Measurements from ENCODE around the gene AKR1E2.

GRCh38 chr10:4848356-4849041, 22.5 kb downstream of the AKR1E2 start:
- TF ChIP-seq CTCF (IDR thresholded peaks at IDR 0.05) (no peak), EZH2 (IDR thresholded peaks at IDR 0.05; ENCODE audit: borderline replicate concordance, insufficient read depth, low read depth, low read length, poor library complexity, severe bottlenecking) (no peak)
